IgD-negative memory B cell (primary cell): ENCODE data around the gene GAMT. TPM values are rescaled to one million over a fixed set of nuclear protein-coding genes. Genes with fewer than 3 reads are reported as not detected.
A peak's percentile ranks its signal among the peaks of the same experiment; 100 is the strongest.

ENCODE experiments used
- H3K27ac Mint-ChIP-seq, 3 donors: one replicate each; pipeline ENCODE4 v1.8.0; 2020 to 2022; ENCODE audit warnings: mild to moderate bottlenecking in 3 of 3, mixed read lengths in 3 of 3, moderate library complexity in 1 of 3
- H3K27me3 Mint-ChIP-seq: one replicate; pipeline ENCODE4 v1.8.0; 2021; ENCODE audit warnings: mixed read lengths
- H3K36me3 Mint-ChIP-seq: one replicate; pipeline ENCODE4 v1.8.0; 2020; ENCODE audit warnings: mild to moderate bottlenecking, mixed read lengths
- H3K4me1 Mint-ChIP-seq, 3 donors: one replicate each; pipeline ENCODE4 v1.8.0; 2020 to 2022; ENCODE audit warnings: mixed read lengths in 3 of 3, mild to moderate bottlenecking in 1 of 3
- H3K4me3 Mint-ChIP-seq, 4 donors: one replicate each; pipeline ENCODE4 v1.8.0; 2020 to 2022; ENCODE audit warnings: mild to moderate bottlenecking in 4 of 4, mixed read lengths in 4 of 4, moderate library complexity in 3 of 4
- H3K9me3 Mint-ChIP-seq, 3 donors: one replicate each; pipeline ENCODE4 v1.8.0; 2020 to 2021; ENCODE audit warnings: mixed read lengths in 3 of 3, mild to moderate bottlenecking in 1 of 3
- polyA plus RNA-seq: library from polyadenylated mRNA; unstranded; fragments of 300-500 nt; fragmentation: Illumina TruSeq; gene quantifications from one replicate; pipeline ENCODE4 v1.2.3, GENCODE V29; 2021

Gene GAMT
- polyA plus RNA-seq, 1 donor from 2014 or later = 14.3 TPM

DNA sequence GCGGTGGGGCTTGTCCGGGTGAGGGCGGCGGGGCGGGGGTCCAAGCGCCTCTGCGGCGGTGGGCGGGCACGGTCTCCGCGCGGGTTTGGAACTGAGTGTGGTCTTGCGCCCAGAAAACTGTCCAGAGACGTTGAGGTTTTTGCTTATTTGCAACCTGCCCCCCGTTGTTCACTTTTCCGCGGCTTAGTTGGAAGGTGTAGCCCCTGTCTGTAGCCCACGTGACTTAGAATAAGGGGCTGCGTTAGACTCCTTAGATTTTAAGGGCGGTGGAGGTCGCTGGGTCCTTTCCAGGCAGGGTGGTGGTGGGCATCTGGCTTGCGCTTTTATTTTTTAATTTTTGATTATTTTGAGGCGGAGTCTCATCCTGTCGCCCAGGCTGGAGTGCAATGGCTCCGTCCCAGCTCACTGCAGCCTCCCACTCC lies 37.6 kb upstream of the GAMT start:
- Mint-ChIP-seq H3K4me3 (peak overlapping the region; percentile 90 to 99 (median 98)), H3K27ac (peak overlapping the region; percentile 78 to 98 (median 92)), H3K27me3 (peaks cover 2% of the 10 kb centered on the region), H3K4me1 (peaks cover 5 to 16% (median 10%) of the 10 kb centered on the region in 3 donors), H3K36me3 (peaks cover 6% of the 10 kb centered on the region), H3K9me3 (no peaks in the 10 kb centered on the region)

DNA sequence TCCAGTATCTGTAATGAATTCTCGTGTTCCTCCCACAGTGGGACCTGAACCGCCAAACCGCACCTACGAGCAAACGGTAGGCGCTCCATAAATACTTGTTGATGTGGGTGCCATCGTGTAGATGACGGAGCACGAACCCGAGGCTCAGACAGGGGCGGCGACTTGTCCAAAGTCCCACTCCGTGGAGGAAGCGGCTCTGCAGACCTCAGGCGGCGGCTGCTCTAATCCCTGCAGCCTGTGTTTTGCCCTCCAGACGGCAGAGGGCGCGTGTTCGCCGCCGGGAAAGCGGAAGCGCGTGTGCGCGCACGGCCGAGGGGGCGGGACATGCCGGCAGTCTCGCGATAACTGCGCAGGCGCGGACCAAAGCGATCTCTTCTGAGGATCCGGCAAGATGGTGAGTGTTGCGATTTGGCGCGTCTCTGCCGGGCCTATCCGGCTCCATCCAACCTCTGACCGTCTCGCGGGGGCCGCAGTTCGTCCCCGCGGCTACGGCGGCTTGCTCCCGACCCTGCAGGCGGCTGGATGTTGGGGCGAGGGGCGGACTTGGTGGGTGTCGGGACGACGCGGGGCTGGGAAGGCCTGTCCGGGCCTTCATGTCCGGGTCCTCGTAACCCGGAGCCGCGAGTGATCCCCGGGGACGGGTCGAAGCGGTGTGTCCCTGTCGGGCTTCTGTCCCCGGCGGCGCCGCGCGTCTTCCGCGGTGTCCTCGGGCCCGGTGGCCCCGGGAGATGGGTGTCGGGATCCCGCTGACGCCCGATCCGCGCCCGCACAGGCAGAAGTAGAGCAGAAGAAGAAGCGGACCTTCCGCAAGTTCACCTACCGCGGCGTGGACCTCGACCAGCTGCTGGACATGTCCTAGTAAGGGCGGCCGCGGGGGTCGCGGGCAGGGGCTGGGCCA lies 36.9 kb upstream of the GAMT start, which contains the start of gene RPS15:
Gene RPS15, plus strand, starts transcription at position 362 of the 898 bp plus-strand sequence. Its CDS starts 30 bp downstream, at position 392.
- H3K4me1 Mint-ChIP-seq = peaks cover 5 to 16% (median 10%) of the 10 kb centered on the region in 3 donors
- H3K27ac Mint-ChIP-seq = peak within 1 kb of the TSS; percentile 92 to 99 (median 98)
- peaks cover 6% of the 10 kb centered on the region for H3K36me3 Mint-ChIP-seq
- H3K27me3 Mint-ChIP-seq = peaks cover 2% of the 10 kb centered on the region
- peak within 1 kb of the TSS; percentile 90 to 99 (median 98) for H3K4me3 Mint-ChIP-seq
- no peaks in the 10 kb centered on the region for H3K9me3 Mint-ChIP-seq

DNA sequence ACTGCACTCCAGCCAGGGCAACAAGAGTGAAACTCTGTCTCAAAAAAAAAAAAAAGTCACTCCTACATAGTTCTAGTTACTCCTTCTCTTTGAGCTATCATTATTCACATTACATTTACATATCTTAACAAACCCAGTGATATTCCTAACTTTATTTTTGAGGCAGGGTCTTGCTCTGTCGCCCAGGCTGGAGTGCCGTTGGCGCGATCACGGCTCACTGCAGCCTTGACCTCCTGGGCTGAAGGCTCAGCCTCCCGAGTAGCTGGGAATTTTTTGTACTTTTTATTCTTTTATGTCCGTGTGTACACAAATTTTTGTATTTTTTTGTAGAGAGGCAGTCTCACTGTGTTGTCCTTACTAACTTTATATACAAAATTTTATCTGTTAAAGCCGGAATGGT lies 36.3 kb upstream of the GAMT start:
- peaks cover 6% of the 10 kb centered on the region for H3K36me3 Mint-ChIP-seq
- peak overlapping the region; percentile 92 to 99 (median 98) for H3K27ac Mint-ChIP-seq
- H3K27me3 Mint-ChIP-seq = peaks cover 2% of the 10 kb centered on the region
- H3K4me3 Mint-ChIP-seq = peak overlapping the region in 3 of 4 donors; percentile 16 to 98 (median 90)
- H3K9me3 Mint-ChIP-seq = no peaks in the 10 kb centered on the region
- peaks cover 5 to 14% (median 10%) of the 10 kb centered on the region in 3 donors for H3K4me1 Mint-ChIP-seq

DNA sequence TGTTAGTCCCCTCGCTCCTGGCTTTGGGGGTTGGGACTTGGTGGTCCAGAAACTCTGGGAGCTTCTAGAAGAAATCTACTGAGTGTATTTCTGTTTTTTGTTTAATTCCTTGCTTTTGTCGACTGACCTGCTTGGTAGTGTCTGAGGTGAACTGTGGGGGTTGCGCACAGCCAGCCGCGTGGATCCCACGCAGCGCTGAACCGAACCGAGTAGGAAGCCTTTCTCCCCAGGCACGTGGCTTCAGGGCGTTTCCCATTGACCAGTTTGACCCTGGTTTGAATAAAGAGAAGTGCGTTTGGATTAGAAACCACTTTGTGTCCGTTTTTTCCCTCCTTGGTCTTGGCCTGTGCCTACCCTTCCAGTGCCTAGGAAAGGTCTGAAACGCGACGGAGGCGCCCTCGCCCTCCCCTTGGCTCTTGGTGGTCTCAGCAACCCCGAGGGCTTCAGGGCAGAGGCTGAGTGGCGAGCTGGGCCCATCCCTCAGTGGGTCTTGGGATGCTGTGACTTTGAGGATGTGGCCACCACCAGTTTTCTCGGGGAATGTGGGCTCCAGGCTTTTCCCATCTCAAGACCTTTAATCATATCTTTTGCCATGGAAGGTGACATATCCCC lies 34.1 kb upstream of the GAMT start:
- Mint-ChIP-seq H3K9me3 (no peaks in the 10 kb centered on the region), H3K27me3 (peaks cover 2% of the 10 kb centered on the region), H3K4me1 (peaks cover 5 to 8% (median 5%) of the 10 kb centered on the region in 3 donors), H3K36me3 (peaks cover 6% of the 10 kb centered on the region), H3K4me3 (no peak overlapping the region), H3K27ac (peak overlapping the region in 2 of 3 donors; percentile 28 to 59)

DNA sequence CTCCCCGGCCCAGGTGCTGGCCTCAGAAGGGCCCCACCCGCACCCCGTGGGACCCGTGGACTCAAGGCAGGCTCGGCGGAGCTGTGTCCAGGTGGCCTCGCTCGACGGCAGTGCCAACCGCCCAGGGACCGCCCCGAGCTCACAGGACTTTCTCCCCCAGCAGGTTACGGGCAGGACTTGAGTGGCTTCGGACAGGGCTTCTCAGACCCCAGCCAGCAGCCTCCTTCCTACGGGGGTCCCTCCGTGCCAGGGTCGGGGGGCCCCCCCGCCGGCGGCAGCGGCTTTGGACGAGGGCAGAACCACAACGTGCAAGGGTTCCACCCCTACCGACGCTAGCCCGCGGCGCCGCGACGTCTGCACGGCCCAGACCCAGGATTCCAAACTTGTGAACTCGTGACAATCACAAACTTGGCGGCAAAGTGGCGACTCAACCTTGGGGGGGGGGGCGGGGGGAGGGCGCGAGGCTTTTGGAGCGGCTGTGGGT lies 33.3 kb upstream of the GAMT start:
- Mint-ChIP-seq H3K4me1 (peaks cover 3 to 5% (median 5%) of the 10 kb centered on the region in 3 donors), H3K27me3 (peaks cover under 1% of the 10 kb centered on the region)

DNA sequence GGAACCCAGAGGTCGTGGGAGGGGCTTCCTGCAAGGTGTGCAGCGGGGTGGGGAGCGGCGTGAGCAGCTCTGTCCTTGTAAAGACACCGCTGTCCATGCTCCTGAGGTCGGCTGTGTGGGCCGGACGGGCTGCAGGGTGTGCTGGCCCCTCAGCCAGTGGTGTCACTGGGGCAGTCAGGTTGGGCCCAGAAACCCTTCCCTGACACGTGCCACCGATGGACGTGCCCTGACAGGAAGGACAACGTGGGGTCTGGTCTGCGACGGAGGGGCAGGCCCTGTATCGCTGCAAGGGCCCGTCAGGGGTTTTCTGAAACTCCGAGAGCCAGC lies 32.7 kb upstream of the GAMT start:
- Mint-ChIP-seq H3K9me3 (no peaks in the 10 kb centered on the region), H3K36me3 (peaks cover 2% of the 10 kb centered on the region), H3K4me1 (peaks cover 0 to 5% (median 5%) of the 10 kb centered on the region in 3 donors), H3K27me3 (no peaks in the 10 kb centered on the region), H3K27ac (no peak overlapping the region), H3K4me3 (no peak overlapping the region)

More for the DNA sequence above, 33.3 kb upstream of the GAMT start:
- Mint-ChIP-seq H3K27ac (no peak overlapping the region), H3K36me3 (peaks cover 2% of the 10 kb centered on the region), H3K9me3 (no peaks in the 10 kb centered on the region), H3K4me3 (no peak overlapping the region)

DNA sequence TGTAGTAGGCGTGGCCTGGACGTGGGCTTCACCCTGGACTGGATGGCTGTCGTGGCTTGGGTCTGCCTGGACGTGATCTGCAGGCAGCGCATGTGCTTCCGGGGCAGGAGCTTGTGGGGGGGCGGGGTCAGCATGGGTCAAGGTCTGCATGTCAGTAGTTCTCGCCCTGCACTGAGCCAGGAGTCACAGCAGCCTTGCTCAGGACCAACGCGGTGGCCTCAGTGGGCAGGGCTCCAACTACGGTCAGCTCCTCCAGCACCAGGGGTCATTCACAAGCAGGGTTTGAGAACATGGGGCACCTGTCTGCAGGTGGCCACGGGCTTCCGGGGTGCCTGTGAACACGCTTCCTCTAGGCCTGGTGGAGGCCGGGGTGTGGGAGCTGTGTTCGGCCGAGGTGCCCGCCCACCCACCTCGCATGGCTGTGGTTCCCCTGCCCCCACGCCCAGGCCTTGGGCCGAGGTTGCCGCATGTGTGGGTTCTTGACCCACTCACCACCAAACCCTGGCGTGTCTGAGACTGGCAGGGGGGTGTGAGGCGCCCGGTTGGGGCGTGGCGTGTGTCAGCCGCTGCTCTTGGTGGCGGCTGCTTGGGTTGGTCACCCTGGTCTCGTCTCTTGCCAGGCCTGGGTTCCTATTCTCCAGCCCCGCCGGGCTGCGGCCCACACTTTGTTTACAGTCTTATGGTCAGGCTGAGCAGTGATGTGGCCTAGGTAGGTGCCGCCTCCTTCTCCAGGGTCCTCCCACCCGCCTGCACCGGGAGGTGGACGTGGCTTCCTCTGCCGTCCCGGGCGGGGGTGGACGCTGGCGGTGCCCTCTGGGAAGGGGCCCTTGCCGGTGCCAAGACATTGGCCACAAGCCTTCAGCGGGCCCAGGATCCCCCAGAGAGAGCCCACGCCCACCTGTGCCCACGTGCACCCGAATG lies 32.0 kb upstream of the GAMT start:
- Mint-ChIP-seq H3K27me3 (no peaks in the 10 kb centered on the region), H3K4me3 (no peak overlapping the region), H3K27ac (no peak overlapping the region), H3K4me1 (peaks cover 0 to 5% (median 5%) of the 10 kb centered on the region in 3 donors), H3K36me3 (peaks cover 2% of the 10 kb centered on the region), H3K9me3 (no peaks in the 10 kb centered on the region)

DNA sequence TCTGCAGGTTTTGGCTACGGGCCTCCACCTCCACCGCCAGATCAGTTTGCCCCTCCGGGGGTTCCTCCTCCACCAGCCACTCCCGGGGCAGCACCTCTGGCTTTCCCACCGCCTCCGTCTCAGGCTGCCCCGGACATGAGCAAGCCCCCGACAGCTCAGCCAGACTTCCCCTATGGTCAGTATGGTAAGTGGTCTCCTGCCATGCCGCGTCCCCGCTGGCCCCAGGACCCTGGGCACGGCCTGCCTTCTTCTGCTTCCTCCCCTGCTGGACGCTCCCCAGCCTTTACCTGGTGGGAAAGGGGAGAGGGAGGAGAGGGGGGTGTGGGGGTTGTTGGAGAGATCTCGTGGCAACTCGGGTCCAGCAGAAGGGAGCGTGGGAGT lies 31.2 kb upstream of the GAMT start:
- H3K4me1 Mint-ChIP-seq = no peaks in the 10 kb centered on the region
- H3K9me3 Mint-ChIP-seq = no peaks in the 10 kb centered on the region
- H3K36me3 Mint-ChIP-seq = no peaks in the 10 kb centered on the region
- no peaks in the 10 kb centered on the region for H3K27me3 Mint-ChIP-seq
- peak overlapping the region in 1 of 4 donors; percentile 17 for H3K4me3 Mint-ChIP-seq
- H3K27ac Mint-ChIP-seq = no peak overlapping the region

DNA sequence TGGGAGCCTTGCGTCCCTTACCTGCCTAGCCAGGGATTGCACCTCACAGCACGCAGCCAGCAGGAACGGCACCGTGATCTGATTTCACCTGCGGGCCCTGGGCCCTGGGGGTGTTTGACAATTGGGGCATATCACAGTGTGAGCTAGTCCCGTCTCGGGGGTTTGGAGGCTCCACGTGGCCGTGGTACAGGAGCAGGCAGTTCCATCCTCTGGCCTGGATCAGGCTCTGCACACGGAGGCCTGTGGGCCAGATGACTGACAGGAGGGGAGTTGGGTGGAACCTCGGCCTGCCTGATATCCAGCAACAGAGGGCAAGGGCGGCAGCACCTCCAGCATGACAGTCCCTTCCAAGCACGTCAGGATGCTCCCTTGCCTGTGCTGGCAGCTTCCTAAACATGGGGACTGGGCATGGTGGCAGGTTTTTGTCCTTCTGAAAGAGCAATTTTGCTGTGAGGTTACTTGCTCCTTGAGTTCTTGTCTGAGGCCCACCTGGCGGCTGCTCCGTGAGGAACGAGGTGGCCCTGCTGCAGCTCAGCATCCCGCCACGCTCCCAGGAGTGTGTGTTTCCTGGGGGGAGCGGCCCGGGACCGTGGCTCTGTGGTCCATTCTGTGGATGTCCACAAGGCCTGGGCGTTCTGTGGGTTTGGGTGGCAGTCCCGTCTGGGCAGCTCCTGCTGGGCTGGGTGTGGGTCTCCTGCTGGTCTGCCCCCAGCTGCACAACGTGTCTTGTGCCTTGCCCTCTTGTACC lies 30.6 kb upstream of the GAMT start:
- Mint-ChIP-seq H3K27ac (peak overlapping the region in 1 of 3 donors; percentile 35), H3K36me3 (no peaks in the 10 kb centered on the region), H3K27me3 (no peaks in the 10 kb centered on the region), H3K9me3 (no peaks in the 10 kb centered on the region), H3K4me1 (no peaks in the 10 kb centered on the region), H3K4me3 (peak overlapping the region in 1 of 4 donors; percentile 17)

DNA sequence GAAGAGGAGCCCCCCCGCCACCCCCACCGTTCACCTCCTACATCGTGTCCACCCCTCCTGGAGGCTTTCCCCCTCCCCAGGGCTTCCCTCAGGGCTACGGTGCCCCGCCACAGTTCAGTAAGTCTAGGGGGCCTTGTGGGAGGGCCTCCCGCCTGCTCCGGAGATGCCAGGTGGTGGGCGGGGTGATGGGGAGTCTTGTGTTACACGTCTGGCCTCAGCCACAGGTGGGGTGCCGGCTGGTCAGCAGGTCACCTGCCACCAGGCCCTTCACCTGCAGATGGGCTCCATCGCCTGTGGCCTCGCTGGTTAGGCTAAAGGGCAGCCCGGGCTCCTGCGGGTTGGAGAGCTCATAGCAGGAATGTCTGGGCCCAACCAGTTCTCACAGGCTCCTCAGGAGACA lies 28.9 kb upstream of the GAMT start:
- no peak overlapping the region for H3K27ac Mint-ChIP-seq
- no peaks in the 10 kb centered on the region for H3K9me3 Mint-ChIP-seq
- no peak overlapping the region for H3K4me3 Mint-ChIP-seq
- H3K36me3 Mint-ChIP-seq = no peaks in the 10 kb centered on the region
- no peaks in the 10 kb centered on the region for H3K4me1 Mint-ChIP-seq
- H3K27me3 Mint-ChIP-seq = no peaks in the 10 kb centered on the region

DNA sequence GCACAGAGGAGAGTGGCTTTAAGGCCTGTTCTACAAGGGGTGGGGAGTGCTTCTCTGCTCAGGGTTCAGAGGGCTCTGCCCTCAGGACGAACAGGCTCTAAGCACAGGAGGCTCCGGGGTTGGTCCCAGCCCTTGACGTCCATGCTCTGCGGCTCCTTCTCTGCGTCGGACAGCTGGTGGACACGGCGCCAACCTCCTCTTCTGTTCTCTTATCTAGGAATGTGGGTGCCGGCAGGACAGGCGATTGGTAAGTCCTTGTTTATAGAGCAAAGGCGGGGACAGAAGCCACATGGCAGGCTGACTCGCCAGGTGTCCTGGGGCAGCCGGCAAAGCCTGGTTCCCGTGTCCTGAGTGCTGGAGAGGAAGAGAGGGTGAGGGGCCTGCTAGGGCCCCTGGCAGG lies 28.4 kb upstream of the GAMT start:
- Mint-ChIP-seq H3K4me1 (no peaks in the 10 kb centered on the region), H3K4me3 (no peak overlapping the region), H3K27ac (no peak overlapping the region), H3K36me3 (no peaks in the 10 kb centered on the region), H3K9me3 (no peaks in the 10 kb centered on the region), H3K27me3 (no peaks in the 10 kb centered on the region)

DNA sequence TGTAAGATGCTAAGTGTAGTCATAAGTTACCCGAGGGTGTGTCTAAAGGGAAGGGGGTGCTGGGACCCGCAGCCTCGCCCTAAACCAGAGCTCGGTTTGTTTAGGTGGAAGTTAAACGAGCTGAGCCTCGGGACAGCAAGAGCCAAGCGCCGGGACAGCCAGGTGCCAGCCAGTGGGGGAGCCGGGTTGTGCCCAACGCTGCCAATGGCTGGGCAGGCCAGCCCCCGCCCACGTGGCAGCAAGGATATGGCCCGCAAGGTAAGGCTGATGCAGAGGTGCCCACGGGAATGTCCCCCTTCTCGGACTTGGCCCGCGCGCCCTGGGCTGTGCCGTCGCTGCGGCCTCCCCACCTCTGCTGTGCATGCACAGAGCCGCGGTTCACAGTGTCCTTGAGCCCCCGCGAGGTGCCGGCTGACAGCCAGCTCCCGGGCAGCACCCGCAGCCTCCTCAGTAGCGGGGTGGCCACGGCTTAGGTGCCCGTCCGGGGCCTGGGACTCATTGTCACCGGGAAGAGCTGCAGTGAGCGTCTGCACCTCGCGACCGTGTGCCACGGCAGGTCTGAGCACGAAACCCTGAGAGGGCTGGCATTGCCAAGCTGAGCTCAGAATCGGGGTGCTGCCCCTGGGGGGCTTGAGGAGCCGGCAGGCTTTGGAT lies 27.5 kb upstream of the GAMT start:
- Mint-ChIP-seq H3K27ac (no peak overlapping the region), H3K4me1 (no peaks in the 10 kb centered on the region), H3K36me3 (no peaks in the 10 kb centered on the region), H3K27me3 (no peaks in the 10 kb centered on the region), H3K9me3 (no peaks in the 10 kb centered on the region), H3K4me3 (no peak overlapping the region)

DNA sequence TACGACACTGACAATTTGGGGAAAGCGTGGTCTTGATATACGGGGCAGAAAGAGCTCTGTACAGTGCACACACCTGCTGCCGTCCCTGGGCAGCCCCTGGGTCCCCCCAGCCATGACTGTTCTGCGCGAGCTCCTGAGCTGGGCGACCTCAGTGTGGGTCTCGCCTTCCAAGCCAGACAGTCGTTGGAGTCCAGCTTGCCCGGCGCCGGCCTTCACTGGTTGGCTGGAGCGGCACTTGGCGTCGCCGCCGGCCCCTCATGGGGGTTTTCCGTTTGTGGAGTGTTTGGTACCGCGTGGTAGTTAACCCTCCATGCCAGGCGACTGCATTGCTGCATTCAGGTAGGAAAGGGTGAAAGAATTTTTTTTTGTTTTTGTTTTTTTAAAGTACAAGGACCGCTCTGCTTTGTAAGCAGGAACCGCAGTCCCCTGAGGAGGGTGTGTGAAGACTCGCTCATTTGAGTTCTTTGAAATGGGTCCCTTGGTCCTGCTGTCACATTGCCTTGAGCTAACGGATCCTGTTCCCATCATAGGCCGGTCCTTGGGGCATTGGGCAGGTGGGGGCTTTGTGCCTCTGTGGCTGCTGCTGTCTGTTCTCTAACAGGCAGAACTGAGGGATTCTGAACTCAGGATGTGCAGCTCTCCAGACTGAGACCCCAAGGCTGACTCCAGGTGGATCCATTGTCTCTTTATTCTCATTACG lies 26.0 kb upstream of the GAMT start:
- Mint-ChIP-seq H3K9me3 (no peaks in the 10 kb centered on the region), H3K27ac (no peak overlapping the region), H3K36me3 (no peaks in the 10 kb centered on the region), H3K4me1 (peaks cover 0 to 2% (median 0%) of the 10 kb centered on the region in 3 donors), H3K27me3 (no peaks in the 10 kb centered on the region), H3K4me3 (no peak overlapping the region)
